H1 (cell line): ENCODE results near the gene OPA3.

Experiments used
- CBX5 ChIP-seq: fragments of 300-800, 300-1000 bp; sonication (generic); IDR thresholded peaks from 2 replicates; pipeline ENCODE4 v1.7.1; 2016; ENCODE audit warnings: antibody characterized with exemption, low read length, low read depth
- JUN ChIP-seq: IDR thresholded peaks from 2 replicates; pipeline ENCODE4 v1.6.1; 2011; ENCODE audit warnings: low read depth, mild to moderate bottlenecking, improper control_type of control experiment, low read length
- POLR2AphosphoS5 ChIP-seq: IDR thresholded peaks from 2 replicates; pipeline ENCODE4 v1.6.1; 2011; ENCODE audit warnings: low read depth, low read length
- SP1 ChIP-seq: IDR thresholded peaks from 2 replicates; pipeline ENCODE4 v1.6.1; 2011; ENCODE audit warnings: low read depth, low read length
- YY1 ChIP-seq: IDR thresholded peaks from 2 replicates; pipeline ENCODE4 v1.6.1; 2011; ENCODE audit warnings: low read depth, mild to moderate bottlenecking, low read length

DNA sequence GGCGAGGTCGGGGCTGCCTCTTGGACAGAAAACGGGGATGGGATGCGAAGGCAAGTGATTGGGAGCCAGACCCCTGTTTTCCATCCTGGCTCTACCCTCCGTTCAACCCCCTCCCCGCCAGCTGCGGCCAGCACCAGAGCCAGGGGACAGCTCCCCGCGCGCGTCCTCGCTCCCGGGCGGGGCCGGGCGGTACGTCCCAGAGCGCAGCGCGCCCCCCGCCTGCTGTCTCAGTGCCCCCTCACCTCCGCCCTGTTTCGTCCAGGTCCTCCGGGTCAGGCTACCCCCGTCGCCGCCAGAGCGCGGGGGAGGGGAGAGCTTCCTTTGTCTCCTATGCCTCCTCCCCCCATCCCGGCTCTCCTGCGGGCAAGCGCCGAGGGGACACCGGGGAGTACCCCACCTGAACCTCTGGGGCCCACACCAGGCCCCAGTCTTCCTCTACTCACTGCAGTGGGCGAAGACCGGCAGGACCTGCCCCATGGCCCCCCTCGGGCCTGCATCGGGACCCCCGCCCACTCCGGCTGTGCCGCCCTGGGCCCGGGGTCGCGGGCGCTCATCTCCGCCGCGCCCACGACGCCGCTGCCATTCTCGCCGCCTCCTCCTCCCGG is 88.2 kb downstream of the OPA3 start:
- TF ChIP-seq CBX5 (no peak), POLR2AphosphoS5 (no peak), YY1 (no peak), JUN (no peak), SP1 (no peak)
